Measurements from ENCODE around the gene IFIT1.

DNA sequence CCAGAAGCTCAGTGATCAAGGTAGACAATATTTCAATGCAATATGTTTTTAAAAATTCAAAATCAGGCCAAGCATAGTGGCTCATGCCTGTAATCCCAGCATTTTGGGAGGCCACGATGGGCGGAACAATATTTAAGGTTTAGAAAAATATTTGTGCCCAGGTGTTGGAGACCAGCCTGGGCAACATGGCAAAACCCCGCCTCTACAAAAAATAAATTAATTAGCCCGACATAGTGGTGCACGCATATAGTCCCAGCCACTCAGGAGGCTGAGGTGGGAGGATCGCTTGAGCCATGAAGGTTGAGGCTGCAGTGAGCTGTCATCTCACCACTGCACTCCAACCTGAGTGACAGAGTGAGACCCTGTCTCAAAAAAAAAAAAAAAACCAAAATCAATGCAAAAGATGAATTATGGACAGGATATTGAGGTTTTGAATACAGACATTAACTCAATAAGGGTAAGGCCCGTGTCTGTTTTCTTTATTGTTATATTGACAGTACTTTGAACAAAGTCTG, 21.0 kb downstream of the IFIT1 start:
- TF ChIP-seq, protein P1, sequence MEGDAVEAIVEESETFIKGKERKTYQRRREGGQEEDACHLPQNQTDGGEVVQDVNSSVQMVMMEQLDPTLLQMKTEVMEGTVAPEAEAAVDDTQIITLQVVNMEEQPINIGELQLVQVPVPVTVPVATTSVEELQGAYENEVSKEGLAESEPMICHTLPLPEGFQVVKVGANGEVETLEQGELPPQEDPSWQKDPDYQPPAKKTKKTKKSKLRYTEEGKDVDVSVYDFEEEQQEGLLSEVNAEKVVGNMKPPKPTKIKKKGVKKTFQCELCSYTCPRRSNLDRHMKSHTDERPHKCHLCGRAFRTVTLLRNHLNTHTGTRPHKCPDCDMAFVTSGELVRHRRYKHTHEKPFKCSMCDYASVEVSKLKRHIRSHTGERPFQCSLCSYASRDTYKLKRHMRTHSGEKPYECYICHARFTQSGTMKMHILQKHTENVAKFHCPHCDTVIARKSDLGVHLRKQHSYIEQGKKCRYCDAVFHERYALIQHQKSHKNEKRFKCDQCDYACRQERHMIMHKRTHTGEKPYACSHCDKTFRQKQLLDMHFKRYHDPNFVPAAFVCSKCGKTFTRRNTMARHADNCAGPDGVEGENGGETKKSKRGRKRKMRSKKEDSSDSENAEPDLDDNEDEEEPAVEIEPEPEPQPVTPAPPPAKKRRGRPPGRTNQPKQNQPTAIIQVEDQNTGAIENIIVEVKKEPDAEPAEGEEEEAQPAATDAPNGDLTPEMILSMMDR (IDR thresholded peaks at IDR 0.05; ENCODE audit: extremely low read depth in 1 of 2, insufficient read depth in 1 of 2, low read depth in 1 of 2, low read length in 2 of 2): no peak
- TF ChIP-seq POLR2A (IDR thresholded peaks at IDR 0.05; ENCODE audit: low read depth, low read length) (no peak), POLR2AphosphoS5 (IDR thresholded peaks at IDR 0.05; ENCODE audit: insufficient read depth, low read depth, low read length) (no peak), MYC (IDR thresholded peaks at IDR 0.05; ENCODE audit: low read depth, low read length) (no peak), EZH2 (IDR thresholded peaks at IDR 0.05; ENCODE audit: borderline replicate concordance, low read depth, low read length, severe bottlenecking) (no peak), GATA2 (IDR thresholded peaks at IDR 0.05; ENCODE audit: insufficient read depth, insufficient read length, low read depth, low read length) (no peak), JUN (IDR thresholded peaks at IDR 0.05; ENCODE audit: borderline replicate concordance, insufficient read depth, insufficient read length, low read depth) (no peak)
- TF ChIP-seq, protein P2, sequence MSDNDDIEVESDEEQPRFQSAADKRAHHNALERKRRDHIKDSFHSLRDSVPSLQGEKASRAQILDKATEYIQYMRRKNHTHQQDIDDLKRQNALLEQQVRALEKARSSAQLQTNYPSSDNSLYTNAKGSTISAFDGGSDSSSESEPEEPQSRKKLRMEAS (IDR thresholded peaks at IDR 0.05; ENCODE audit: insufficient read depth, insufficient read length): no peak

All from endothelial cell of umbilical vein (primary cell).